ENCODE measurements around the gene ATG14.

ATG14 gene

GRCh38 chr14:55381040-55381439 lies 30.6 kb downstream of the ATG14 start:
- no peak for DNase-seq (ENCODE audit: low read depth, low spot score)
- Histone ChIP-seq H3K4me1 (ENCODE audit: insufficient read depth, insufficient read length) (no peaks in the 10 kb centered on the region), H3K4me3 (ENCODE audit: insufficient read length, low read depth) (no peak overlapping the region), H3K9ac (ENCODE audit: insufficient read length, low read depth) (no peak overlapping the region), H3K9me3 (ENCODE audit: insufficient read depth, low read length) (no peaks in the 10 kb centered on the region), H3K36me3 (ENCODE audit: insufficient read depth, insufficient read length, low read length) (peaks cover 55% of the 10 kb centered on the region), H3K27me3 (ENCODE audit: insufficient read depth, insufficient read length) (no peaks in the 10 kb centered on the region)
- TF ChIP-seq ZNF274 (IDR thresholded peaks at IDR 0.05; ENCODE audit: low read depth, low read length): no peak
- TF ChIP-seq SUZ12 (IDR thresholded peaks at IDR 0.05; ENCODE audit: extremely low read depth, insufficient read depth, insufficient read length): no peak
- TF ChIP-seq YY1 (IDR thresholded peaks at IDR 0.05; ENCODE audit: insufficient read depth, insufficient read length): no peak

GRCh38 chr14:55377236-55377635 lies 34.4 kb downstream of the ATG14 start:
- Histone ChIP-seq H3K36me3 (ENCODE audit: insufficient read depth, insufficient read length, low read length) (peaks cover 47% of the 10 kb centered on the region), H3K4me1 (ENCODE audit: insufficient read depth, insufficient read length) (no peaks in the 10 kb centered on the region), H3K9me3 (ENCODE audit: insufficient read depth, low read length) (no peaks in the 10 kb centered on the region), H3K9ac (ENCODE audit: insufficient read length, low read depth) (no peak overlapping the region), H3K4me3 (ENCODE audit: insufficient read length, low read depth) (no peak overlapping the region), H3K27me3 (ENCODE audit: insufficient read depth, insufficient read length) (no peaks in the 10 kb centered on the region)
- DNase-seq (ENCODE audit: low read depth, low spot score): no peak
- no peak for TF ChIP-seq SUZ12 (IDR thresholded peaks at IDR 0.05; ENCODE audit: extremely low read depth, insufficient read depth, insufficient read length)
- TF ChIP-seq YY1 (IDR thresholded peaks at IDR 0.05; ENCODE audit: insufficient read depth, insufficient read length): no peak
- TF ChIP-seq ZNF274 (IDR thresholded peaks at IDR 0.05; ENCODE audit: low read depth, low read length): no peak

GRCh38 chr14:55374771-55375170 lies 36.9 kb downstream of the ATG14 start:
- H3K9me3 ChIP-seq (ENCODE audit: insufficient read depth, low read length): no peaks in the 10 kb centered on the region
- no peaks in the 10 kb centered on the region for H3K27me3 ChIP-seq (ENCODE audit: insufficient read depth, insufficient read length)
- H3K9ac ChIP-seq (ENCODE audit: insufficient read length, low read depth): no peak overlapping the region
- peaks cover 31% of the 10 kb centered on the region for H3K36me3 ChIP-seq (ENCODE audit: insufficient read depth, insufficient read length, low read length)
- H3K4me3 ChIP-seq (ENCODE audit: insufficient read length, low read depth): no peak overlapping the region
- TF ChIP-seq ZNF274 (IDR thresholded peaks at IDR 0.05; ENCODE audit: low read depth, low read length) (no peak), SUZ12 (IDR thresholded peaks at IDR 0.05; ENCODE audit: extremely low read depth, insufficient read depth, insufficient read length) (no peak)
- DNase-seq (ENCODE audit: low read depth, low spot score): no peak
- H3K4me1 ChIP-seq (ENCODE audit: insufficient read depth, insufficient read length): no peaks in the 10 kb centered on the region

GRCh38 chr14:55373784-55374705 lies 37.6 kb downstream of the ATG14 start:
- Histone ChIP-seq H3K4me3 (ENCODE audit: insufficient read length, low read depth) (no peak overlapping the region), H3K36me3 (ENCODE audit: insufficient read depth, insufficient read length, low read length) (peaks cover 35% of the 10 kb centered on the region), H3K9ac (ENCODE audit: insufficient read length, low read depth) (no peak overlapping the region), H3K27me3 (ENCODE audit: insufficient read depth, insufficient read length) (no peaks in the 10 kb centered on the region), H3K9me3 (ENCODE audit: insufficient read depth, low read length) (no peaks in the 10 kb centered on the region), H3K4me1 (ENCODE audit: insufficient read depth, insufficient read length) (no peaks in the 10 kb centered on the region)
- no peak for DNase-seq (ENCODE audit: low read depth, low spot score)
- TF ChIP-seq SUZ12 (IDR thresholded peaks at IDR 0.05; ENCODE audit: extremely low read depth, insufficient read depth, insufficient read length) (no peak), ZNF274 (IDR thresholded peaks at IDR 0.05; ENCODE audit: low read depth, low read length) (no peak), YY1 (IDR thresholded peaks at IDR 0.05; ENCODE audit: insufficient read depth, insufficient read length) (no peak)

- no peaks in the 10 kb centered on the region for H3K9me3 ChIP-seq (ENCODE audit: insufficient read depth, low read length)
- no peaks in the 10 kb centered on the region for H3K4me1 ChIP-seq (ENCODE audit: insufficient read depth, insufficient read length)
- no peak overlapping the region for H3K9ac ChIP-seq (ENCODE audit: insufficient read length, low read depth)
- no peak overlapping the region for H3K4me3 ChIP-seq (ENCODE audit: insufficient read length, low read depth)
- H3K27me3 ChIP-seq (ENCODE audit: insufficient read depth, insufficient read length): no peaks in the 10 kb centered on the region
- no peak for DNase-seq (ENCODE audit: low read depth, low spot score)
- peaks cover 32% of the 10 kb centered on the region for H3K36me3 ChIP-seq (ENCODE audit: insufficient read depth, insufficient read length, low read length)
- TF ChIP-seq YY1 (IDR thresholded peaks at IDR 0.05; ENCODE audit: insufficient read depth, insufficient read length) (no peak), SUZ12 (IDR thresholded peaks at IDR 0.05; ENCODE audit: extremely low read depth, insufficient read depth, insufficient read length) (no peak), ZNF274 (IDR thresholded peaks at IDR 0.05; ENCODE audit: low read depth, low read length) (no peak)
Measured at GRCh38 chr14:55372825-55373224, 38.8 kb downstream of the ATG14 start.

- Histone ChIP-seq H3K4me1 (ENCODE audit: insufficient read depth, insufficient read length) (no peaks in the 10 kb centered on the region), H3K36me3 (ENCODE audit: insufficient read depth, insufficient read length, low read length) (peaks cover 32% of the 10 kb centered on the region), H3K27me3 (ENCODE audit: insufficient read depth, insufficient read length) (no peaks in the 10 kb centered on the region), H3K4me3 (ENCODE audit: insufficient read length, low read depth) (no peak overlapping the region), H3K9ac (ENCODE audit: insufficient read length, low read depth) (no peak overlapping the region), H3K9me3 (ENCODE audit: insufficient read depth, low read length) (no peaks in the 10 kb centered on the region)
- TF ChIP-seq YY1 (IDR thresholded peaks at IDR 0.05; ENCODE audit: insufficient read depth, insufficient read length) (no peak), ZNF274 (IDR thresholded peaks at IDR 0.05; ENCODE audit: low read depth, low read length) (no peak), SUZ12 (IDR thresholded peaks at IDR 0.05; ENCODE audit: extremely low read depth, insufficient read depth, insufficient read length) (no peak)
- DNase-seq (ENCODE audit: low read depth, low spot score): no peak
Measured at GRCh38 chr14:55372423-55372822, 39.2 kb downstream of the ATG14 start.

- no peak for DNase-seq (ENCODE audit: low read depth, low spot score)
- H3K36me3 ChIP-seq (ENCODE audit: insufficient read depth, insufficient read length, low read length): peaks cover 24% of the 10 kb centered on the region
Measured at GRCh38 chr14:55370883-55371455, 40.7 kb downstream of the ATG14 start.

More at GRCh38 chr14:55370883-55371455, 40.7 kb downstream of the ATG14 start:
- Histone ChIP-seq H3K4me3 (ENCODE audit: insufficient read length, low read depth) (no peak overlapping the region), H3K4me1 (ENCODE audit: insufficient read depth, insufficient read length) (no peaks in the 10 kb centered on the region), H3K9me3 (ENCODE audit: insufficient read depth, low read length) (no peaks in the 10 kb centered on the region), H3K27me3 (ENCODE audit: insufficient read depth, insufficient read length) (no peaks in the 10 kb centered on the region), H3K9ac (ENCODE audit: insufficient read length, low read depth) (no peak overlapping the region)
- TF ChIP-seq YY1 (IDR thresholded peaks at IDR 0.05; ENCODE audit: insufficient read depth, insufficient read length) (no peak), SUZ12 (IDR thresholded peaks at IDR 0.05; ENCODE audit: extremely low read depth, insufficient read depth, insufficient read length) (no peak), ZNF274 (IDR thresholded peaks at IDR 0.05; ENCODE audit: low read depth, low read length) (no peak)

Data from NT2/D1 (cell line).